ENCODE results near the gene SLC16A2.
A peak's percentile ranks its signal among the peaks of the same experiment; 100 is the strongest.

SLC16A2 gene

GRCh38 chrX:74546984-74547383 is 125.7 kb downstream of the SLC16A2 start:
- no peak for TF ChIP-seq CTCF (IDR thresholded peaks at IDR 0.05; ENCODE audit: borderline replicate concordance, control extremely low read depth, extremely low read depth, insufficient read depth, missing control alignments)
- in situ Hi-C loops (cut with MboI; ENCODE audit: low sequenced_read_pairs, unreplicated experiment) = loop anchor here (25.0 kb wide), 2 partner anchors 160 to 685 kb away; partner anchors contain the start of gene XIST
- DNase-seq (ENCODE audit: low spot score) = no peak

GRCh38 chrX:74550295-74550802 is 129.1 kb downstream of the SLC16A2 start:
- in situ Hi-C loops (cut with MboI; ENCODE audit: low sequenced_read_pairs, unreplicated experiment) = no loop called here
- TF ChIP-seq CTCF (IDR thresholded peaks at IDR 0.05; ENCODE audit: borderline replicate concordance, control extremely low read depth, extremely low read depth, insufficient read depth, missing control alignments) = peak; percentile 100
- DNase-seq (ENCODE audit: low spot score) = peak; percentile 68

GRCh38 chrX:74551934-74552333 is 130.6 kb downstream of the SLC16A2 start:
- in situ Hi-C loops (cut with MboI; ENCODE audit: low sequenced_read_pairs, unreplicated experiment) = no loop called here
- TF ChIP-seq CTCF (IDR thresholded peaks at IDR 0.05; ENCODE audit: borderline replicate concordance, control extremely low read depth, extremely low read depth, insufficient read depth, missing control alignments) = no peak
- no peak for DNase-seq (ENCODE audit: low spot score)

GRCh38 chrX:74557378-74557777 is 136.1 kb downstream of the SLC16A2 start:
- TF ChIP-seq CTCF (IDR thresholded peaks at IDR 0.05; ENCODE audit: borderline replicate concordance, control extremely low read depth, extremely low read depth, insufficient read depth, missing control alignments) = no peak
- in situ Hi-C loops (cut with MboI; ENCODE audit: low sequenced_read_pairs, unreplicated experiment) = no loop called here
- no peak for DNase-seq (ENCODE audit: low spot score)

GRCh38 chrX:74578137-74578536 is 156.8 kb downstream of the SLC16A2 start:
- TF ChIP-seq CTCF (IDR thresholded peaks at IDR 0.05; ENCODE audit: borderline replicate concordance, control extremely low read depth, extremely low read depth, insufficient read depth, missing control alignments) = no peak
- DNase-seq (ENCODE audit: low spot score) = no peak
- in situ Hi-C loops (cut with MboI; ENCODE audit: low sequenced_read_pairs, unreplicated experiment) = no loop called here

GRCh38 chrX:74579597-74580198 is 158.4 kb downstream of the SLC16A2 start:
- DNase-seq (ENCODE audit: low spot score) = no peak
- in situ Hi-C loops (cut with MboI; ENCODE audit: low sequenced_read_pairs, unreplicated experiment) = no loop called here

More at GRCh38 chrX:74579597-74580198, 158.4 kb downstream of the SLC16A2 start:
- no peak for TF ChIP-seq CTCF (IDR thresholded peaks at IDR 0.05; ENCODE audit: borderline replicate concordance, control extremely low read depth, extremely low read depth, insufficient read depth, missing control alignments)
